Uterus (tissue), 4 donors: ENCODE results near the gene RHBG. TPM values are rescaled to one million over a fixed set of nuclear protein-coding genes. Genes with fewer than 3 reads are reported as not detected.

Experiments used
- DNase-seq, 2 donors: peaks; one replicate each; pipeline ENCODE4 v3.0.0-alpha.2; 2019 to 2020
- H3K27ac ChIP-seq, 2 donors: fragments of 200-600 bp; sonication (generic); 1 replicate in 1 of 2; 2 replicates in 1 of 2; pipeline ENCODE4 v1.5.1; 2016 to 2018
- H3K27me3 ChIP-seq, 2 donors: fragments of 200-600 bp; sonication (generic); one replicate each; pipeline ENCODE4 v1.5.1; 2018 to 2019; ENCODE audit warnings: control low read depth in 1 of 2
- H3K36me3 ChIP-seq, 2 donors: fragments of 200-600 bp; sonication (generic); one replicate each; pipeline ENCODE4 v1.5.1; 2019; ENCODE audit warnings: control low read depth in 1 of 2
- H3K4me1 ChIP-seq, 2 donors: fragments of 200-600 bp; sonication (generic); one replicate each; pipeline ENCODE4 v1.5.1; 2018 to 2019; ENCODE audit warnings: control low read depth in 1 of 2
- H3K4me3 ChIP-seq, 2 donors: fragments of 200-600 bp; sonication (generic); 1 replicate in 1 of 2; 2 replicates in 1 of 2; pipeline ENCODE4 v1.5.1; 2018 to 2019; ENCODE audit warnings: mild to moderate bottlenecking in 1 of 2
- H3K9me3 ChIP-seq, 2 donors: fragments of 200-600 bp; sonication (generic); one replicate each; pipeline ENCODE4 v1.5.1; 2019; ENCODE audit warnings: control low read depth in 1 of 2
- POLR2A ChIP-seq, 2 donors: fragments of 450-650 bp; IDR thresholded peaks; one replicate each; pipeline ENCODE4 v1.6.1; 2016; ENCODE audit warnings: antibody characterized with exemption in 2 of 2, mild to moderate bottlenecking in 1 of 2, moderate library complexity in 1 of 2
- intact Hi-C: fragments of 100-400 bp; cut with DNase I; formaldehyde crosslinking; loops from one replicate; pipeline ENCODE4 v1.15.1; 2023; ENCODE audit warnings: low total_unique reads
- total RNA-seq, 4 donors: library from RNA; depleted of rRNA in 3 of 4; stranded (reverse); fragments of >200 nt in 3 of 4; gene quantifications; one replicate each; pipeline versions ENCODE4 v1.1.0 to v1.2.4, GENCODE V29; 2014 to 2023
- TF ChIP-seq, protein P1 (sequence below), 4 experiments: fragments of 200-600 bp in 2 of 4; fragments of 450-650 bp in 2 of 4; sonication (generic) in 2 of 4; IDR thresholded peaks; one replicate each; pipeline ENCODE4 v1.5.1; 2016 to 2019; ENCODE audit warnings: antibody characterized with exemption in 4 of 4, mild to moderate bottlenecking in 2 of 4, moderate library complexity in 1 of 4
- donor health status: DM: yes; HTN: yes; CAD: no.

The RHBG gene
- total RNA-seq, 4 donors from 2014 or later, result 0.49 TPM; not detected in 3

DNA sequence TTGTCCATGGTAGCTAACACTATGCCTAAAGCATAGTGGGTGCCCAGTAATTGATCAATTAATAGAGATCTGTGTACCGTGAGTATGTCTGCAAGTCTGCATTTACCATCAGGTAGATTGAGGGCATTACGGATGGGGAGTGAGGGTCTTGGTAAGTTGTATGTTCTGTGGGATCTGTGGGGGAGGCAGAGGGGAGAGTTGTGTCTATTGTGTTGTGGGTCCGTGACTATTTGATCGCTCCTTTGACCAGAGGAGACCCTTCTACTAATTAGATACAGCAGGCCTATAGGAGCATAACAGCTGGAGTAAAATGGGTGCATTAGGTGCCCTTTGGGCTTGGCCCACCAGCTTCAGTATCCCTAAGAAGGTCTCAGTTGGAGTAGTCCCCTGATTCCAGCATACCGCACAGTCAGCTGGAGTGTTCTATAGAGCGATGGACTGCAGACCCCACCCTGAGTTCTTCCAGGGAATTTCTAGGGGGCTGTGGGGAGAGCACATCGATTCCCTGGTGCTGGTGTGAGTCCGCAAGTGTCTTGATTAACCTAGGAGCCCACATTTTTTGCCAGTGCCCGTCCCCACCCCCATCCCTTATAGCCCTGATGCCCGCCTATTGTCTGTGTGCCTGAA is 55.9 kb downstream of the RHBG start:
- Histone ChIP-seq H3K9me3 (no peaks in the 10 kb centered on the region), H3K4me1 (peaks cover 0 to 20% of the 10 kb centered on the region in 2 donors), H3K36me3 (no peaks in the 10 kb centered on the region), H3K4me3 (no peak overlapping the region), H3K27me3 (peaks cover 17% of the 10 kb centered on the region in 2 donors), H3K27ac (no peak overlapping the region)
- intact Hi-C loops, result no loop called here
- TF ChIP-seq POLR2A (IDR thresholded peaks at IDR 0.05), result no peak
- TF ChIP-seq, protein P1, sequence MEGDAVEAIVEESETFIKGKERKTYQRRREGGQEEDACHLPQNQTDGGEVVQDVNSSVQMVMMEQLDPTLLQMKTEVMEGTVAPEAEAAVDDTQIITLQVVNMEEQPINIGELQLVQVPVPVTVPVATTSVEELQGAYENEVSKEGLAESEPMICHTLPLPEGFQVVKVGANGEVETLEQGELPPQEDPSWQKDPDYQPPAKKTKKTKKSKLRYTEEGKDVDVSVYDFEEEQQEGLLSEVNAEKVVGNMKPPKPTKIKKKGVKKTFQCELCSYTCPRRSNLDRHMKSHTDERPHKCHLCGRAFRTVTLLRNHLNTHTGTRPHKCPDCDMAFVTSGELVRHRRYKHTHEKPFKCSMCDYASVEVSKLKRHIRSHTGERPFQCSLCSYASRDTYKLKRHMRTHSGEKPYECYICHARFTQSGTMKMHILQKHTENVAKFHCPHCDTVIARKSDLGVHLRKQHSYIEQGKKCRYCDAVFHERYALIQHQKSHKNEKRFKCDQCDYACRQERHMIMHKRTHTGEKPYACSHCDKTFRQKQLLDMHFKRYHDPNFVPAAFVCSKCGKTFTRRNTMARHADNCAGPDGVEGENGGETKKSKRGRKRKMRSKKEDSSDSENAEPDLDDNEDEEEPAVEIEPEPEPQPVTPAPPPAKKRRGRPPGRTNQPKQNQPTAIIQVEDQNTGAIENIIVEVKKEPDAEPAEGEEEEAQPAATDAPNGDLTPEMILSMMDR (IDR thresholded peaks at IDR 0.05), result no peak
- no peak for DNase-seq

- Histone ChIP-seq H3K36me3 (no peaks in the 10 kb centered on the region), H3K4me3 (no peak overlapping the region), H3K4me1 (peaks cover 0 to 10% of the 10 kb centered on the region in 2 donors), H3K9me3 (no peaks in the 10 kb centered on the region), H3K27me3 (peaks cover 8 to 16% of the 10 kb centered on the region in 2 donors), H3K27ac (no peak overlapping the region)
- no peak for DNase-seq
- TF ChIP-seq POLR2A (IDR thresholded peaks at IDR 0.05), result no peak
- TF ChIP-seq, protein P1 (IDR thresholded peaks at IDR 0.05), result no peak
- intact Hi-C loops, result no loop called here
Observed at GRCh38 chr1:156425943-156426342, 56.9 kb downstream of the RHBG start.

DNA sequence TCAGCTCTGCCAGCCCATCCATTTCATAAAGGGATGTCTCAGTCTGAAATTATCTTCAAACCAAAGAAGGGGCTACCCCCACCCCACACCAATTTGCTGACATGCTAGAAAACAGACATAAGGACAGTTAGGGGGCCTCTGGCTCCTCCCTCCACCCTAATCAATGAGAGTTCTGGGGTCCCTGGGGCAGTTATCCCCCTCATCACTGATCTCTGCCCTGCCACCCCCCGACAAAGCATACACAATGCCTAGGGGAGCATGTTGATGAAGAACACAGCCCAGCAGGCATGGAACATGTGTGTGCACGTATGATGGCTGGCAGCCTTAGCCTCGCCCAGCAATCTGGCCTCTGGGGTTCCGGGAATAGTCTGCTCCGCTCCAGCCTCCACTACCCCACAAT is 58.9 kb downstream of the RHBG start:
- H3K27ac ChIP-seq, result no peak overlapping the region
- intact Hi-C loops, result no loop called here
- H3K4me3 ChIP-seq, result no peak overlapping the region
- TF ChIP-seq, protein P1 (IDR thresholded peaks at IDR 0.05), result no peak
- TF ChIP-seq POLR2A (IDR thresholded peaks at IDR 0.05), result no peak
- H3K27me3 ChIP-seq, result peaks cover 4 to 27% of the 10 kb centered on the region in 2 donors
- H3K4me1 ChIP-seq, result no peaks in the 10 kb centered on the region
- H3K9me3 ChIP-seq, result no peaks in the 10 kb centered on the region
- no peak for DNase-seq
- H3K36me3 ChIP-seq, result no peaks in the 10 kb centered on the region

DNA sequence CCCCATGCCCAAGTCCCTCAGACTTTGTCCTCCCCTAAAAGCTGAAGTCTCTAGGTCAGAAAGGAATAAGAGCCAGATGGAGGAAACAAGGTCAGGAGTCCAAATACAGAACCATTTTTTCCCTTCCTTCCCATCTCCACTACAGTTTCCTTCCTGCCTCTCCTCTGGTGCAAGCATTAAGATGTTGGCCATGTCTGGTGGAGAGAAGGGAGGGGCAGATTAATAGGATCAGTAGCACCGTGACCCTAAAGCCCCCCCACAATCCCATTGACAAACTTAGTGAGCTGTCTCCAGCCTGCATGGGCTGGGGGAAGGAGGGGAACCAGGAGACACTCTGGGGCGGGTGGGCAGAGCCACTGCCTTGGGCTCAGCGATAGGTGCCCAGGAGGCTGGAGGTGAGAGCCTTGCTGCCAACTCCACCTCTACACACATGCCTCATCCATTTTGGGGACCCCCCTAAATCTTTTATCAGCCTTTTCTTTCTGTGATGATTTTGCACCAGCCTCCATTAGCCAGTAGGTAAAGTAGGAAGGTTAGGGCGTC is 59.8 kb downstream of the RHBG start:
- DNase-seq, result no peak
- TF ChIP-seq, protein P1 (IDR thresholded peaks at IDR 0.05), result no peak
- no peak for TF ChIP-seq POLR2A (IDR thresholded peaks at IDR 0.05)
- no peak overlapping the region for H3K4me3 ChIP-seq
- no peaks in the 10 kb centered on the region for H3K9me3 ChIP-seq
- no peaks in the 10 kb centered on the region for H3K36me3 ChIP-seq
- H3K4me1 ChIP-seq, result no peaks in the 10 kb centered on the region
- H3K27ac ChIP-seq, result no peak overlapping the region
- intact Hi-C loops, result no loop called here
- peaks cover 4 to 35% of the 10 kb centered on the region in 2 donors for H3K27me3 ChIP-seq

DNA sequence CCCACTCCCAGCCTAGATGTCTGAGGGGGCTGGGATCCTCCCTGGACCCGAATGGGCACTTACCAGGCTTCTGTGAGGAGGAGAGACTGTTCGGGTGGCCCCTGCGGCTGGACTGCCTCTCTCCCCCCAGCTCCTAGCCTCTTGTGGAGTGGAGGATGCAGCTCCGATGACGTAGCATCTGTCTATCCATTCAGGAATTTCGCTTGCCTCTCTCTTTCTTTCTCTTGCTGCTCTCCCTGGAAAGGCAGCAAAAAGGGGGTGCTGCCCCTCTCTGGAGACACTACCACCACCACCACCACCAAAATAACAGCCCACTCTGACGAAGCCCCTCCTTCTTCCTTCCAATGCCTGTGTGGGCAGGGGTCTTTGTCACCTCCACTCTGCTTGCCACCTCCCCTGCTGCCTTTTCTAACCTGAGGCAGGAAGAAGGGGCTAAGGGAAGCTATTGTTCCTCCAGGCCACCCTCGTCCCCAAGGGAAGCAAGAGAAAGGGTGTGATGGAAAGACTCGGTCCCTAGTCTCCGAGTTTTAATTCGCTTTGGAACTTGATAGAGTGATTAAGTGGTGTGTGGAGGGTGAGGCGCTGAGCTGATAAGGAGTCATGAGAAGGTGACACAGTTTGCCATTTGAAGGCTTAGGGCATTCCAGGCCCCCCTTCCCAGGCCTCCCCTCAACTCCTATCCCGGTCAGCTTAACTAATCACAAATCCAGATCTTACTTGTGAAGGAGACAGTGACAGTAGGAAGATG is 60.5 kb downstream of the RHBG start:
- Histone ChIP-seq H3K27me3 (peaks cover 8 to 39% of the 10 kb centered on the region in 2 donors), H3K4me3 (no peak overlapping the region), H3K9me3 (no peaks in the 10 kb centered on the region), H3K36me3 (no peaks in the 10 kb centered on the region), H3K4me1 (no peaks in the 10 kb centered on the region), H3K27ac (no peak overlapping the region)
- intact Hi-C loops, result no loop called here
- no peak for DNase-seq
- TF ChIP-seq POLR2A (IDR thresholded peaks at IDR 0.05), result no peak
- TF ChIP-seq, protein P1 (IDR thresholded peaks at IDR 0.05), result no peak
